Measurements from ENCODE around the gene ARHGAP4. TPM values are rescaled to one million over a fixed set of nuclear protein-coding genes. Genes with fewer than 3 reads are reported as not detected.

Gene ARHGAP4
- polyA plus RNA-seq, 3 donors from 2014 or later = 54.6 to 122 (median 75.7) TPM

DNA sequence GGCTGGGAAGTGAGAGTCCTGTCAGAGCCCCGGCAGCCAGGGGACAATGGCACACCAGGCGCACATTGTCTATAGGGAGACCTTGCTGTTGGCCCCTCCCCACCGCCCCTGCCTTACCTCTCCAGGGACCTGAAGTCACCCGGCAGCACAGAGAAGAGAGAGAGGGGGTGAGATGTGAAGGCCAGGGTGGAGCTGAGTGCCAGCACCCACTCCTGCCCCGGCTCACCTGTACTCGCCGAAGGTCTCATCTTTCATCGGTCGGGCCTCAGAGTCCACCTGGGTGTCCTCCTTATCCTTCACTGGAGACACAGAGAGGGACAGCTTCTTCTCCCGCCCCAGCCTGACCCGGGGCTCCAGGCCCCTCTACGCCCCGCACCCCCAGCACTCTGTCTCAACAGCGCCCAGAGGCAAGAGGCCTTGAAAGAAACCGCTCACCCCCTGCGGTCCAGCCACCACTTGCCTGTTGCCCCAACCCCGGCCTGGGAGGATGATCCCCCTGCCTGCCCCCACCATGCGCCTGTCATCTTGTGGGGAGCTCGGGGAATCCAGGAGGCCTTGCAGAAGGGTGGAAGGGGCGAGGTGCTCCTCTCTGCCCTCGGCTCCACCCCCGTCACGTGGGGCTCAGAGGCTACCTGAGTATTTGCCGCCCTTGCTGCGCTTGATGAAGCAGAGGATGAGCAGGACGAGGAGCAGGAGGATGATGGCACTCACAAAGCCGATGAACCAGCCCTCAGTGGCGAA lies 62.6 kb downstream of the ARHGAP4 start:
- H3K36me3 Mint-ChIP-seq = no peaks in the 10 kb centered on the region
- peaks cover 0 to 7% (median 5%) of the 10 kb centered on the region in 3 donors for H3K27me3 Mint-ChIP-seq (ENCODE audit: low read depth in 3 of 3)
- H3K4me1 Mint-ChIP-seq = no peaks in the 10 kb centered on the region
- no peak overlapping the region for H3K4me3 Mint-ChIP-seq
- H3K27ac Mint-ChIP-seq = no peak overlapping the region
- H3K9me3 Mint-ChIP-seq = no peaks in the 10 kb centered on the region
- no peak for DNase-seq

- Mint-ChIP-seq H3K4me1 (peaks cover 4 to 5% of the 10 kb centered on the region in 2 donors), H3K27me3 (ENCODE audit: low read depth in 3 of 3) (peaks cover 4 to 8% (median 7%) of the 10 kb centered on the region in 3 donors), H3K36me3 (no peaks in the 10 kb centered on the region), H3K4me3 (no peak overlapping the region), H3K27ac (no peak overlapping the region), H3K9me3 (no peaks in the 10 kb centered on the region)
- no peak for DNase-seq
Measured at GRCh38 chrX:153862369-153863250, 63.5 kb downstream of the ARHGAP4 start.

DNA sequence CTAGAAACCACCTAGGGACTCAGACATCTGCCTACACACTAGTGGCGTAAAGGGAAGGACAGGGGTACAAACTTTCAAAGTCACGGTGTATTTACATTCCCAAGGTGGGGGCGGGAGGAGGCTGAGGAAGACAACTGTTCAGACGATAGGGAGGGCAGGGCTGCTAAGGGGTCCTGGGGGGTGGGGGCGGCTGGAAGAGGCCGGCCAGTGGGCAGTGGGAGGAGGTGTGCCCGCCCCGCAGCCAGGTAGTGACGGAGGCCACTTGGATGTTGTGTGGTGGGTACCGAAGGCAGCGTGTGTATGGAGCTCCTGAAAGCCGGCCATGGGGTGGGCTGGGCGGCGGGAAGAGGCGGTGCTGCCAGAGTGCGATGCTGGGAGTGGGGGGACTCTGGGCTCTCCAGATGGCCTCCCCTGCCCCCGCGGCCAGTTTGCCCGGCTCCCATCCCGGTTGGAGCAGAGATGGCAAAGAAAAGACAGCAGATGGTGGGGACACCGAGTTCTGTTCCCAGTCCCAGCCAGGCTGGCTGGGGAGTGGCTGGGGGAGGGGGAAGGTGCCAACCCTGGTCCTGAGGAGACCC lies 64.2 kb downstream of the ARHGAP4 start:
- DNase-seq = no peak
- peaks cover 10 to 12% of the 10 kb centered on the region in 2 donors for H3K4me1 Mint-ChIP-seq
- no peak overlapping the region for H3K4me3 Mint-ChIP-seq
- no peaks in the 10 kb centered on the region for H3K36me3 Mint-ChIP-seq
- no peaks in the 10 kb centered on the region for H3K9me3 Mint-ChIP-seq
- H3K27me3 Mint-ChIP-seq (ENCODE audit: low read depth in 3 of 3) = peaks cover 7 to 12% (median 7%) of the 10 kb centered on the region in 3 donors
- no peak overlapping the region for H3K27ac Mint-ChIP-seq

GRCh38 chrX:153861151-153861550 lies 64.9 kb downstream of the ARHGAP4 start:
- Mint-ChIP-seq H3K9me3 (no peaks in the 10 kb centered on the region), H3K27me3 (ENCODE audit: low read depth in 3 of 3) (peaks cover 7 to 13% (median 9%) of the 10 kb centered on the region in 3 donors), H3K27ac (no peak overlapping the region), H3K4me3 (no peak overlapping the region), H3K36me3 (no peaks in the 10 kb centered on the region), H3K4me1 (peaks cover 17 to 19% of the 10 kb centered on the region in 2 donors)
- no peak for DNase-seq

Other genes starting within 250 kb of the ARHGAP4 start
- under 1 TPM in 2 of 3 donors, not detected in 1; 0.07 to 0.09 TPM for gene SLC6A8, start 238.3 kb downstream of the ARHGAP4 start, polyA plus RNA-seq
- gene BCAP31, start 201.9 kb downstream of the ARHGAP4 start, polyA plus RNA-seq = 100 to 1,000 TPM; 367 to 491 (median 373) TPM
- 1 to 10 TPM; 1.7 to 3.2 (median 2.0) TPM for gene ABCD1, start 201.4 kb downstream of the ARHGAP4 start, polyA plus RNA-seq
- gene PLXNB3, start 162.0 kb downstream of the ARHGAP4 start, polyA plus RNA-seq = not detected
- not detected for gene SRPK3, start 145.2 kb downstream of the ARHGAP4 start, polyA plus RNA-seq
- 100 to 1,000 TPM in 2 of 3 donors, 10 to 100 TPM in 1; 95.6 to 131 (median 118) TPM for gene IDH3G, start 131.9 kb downstream of the ARHGAP4 start, polyA plus RNA-seq
- gene SSR4, start 131.6 kb downstream of the ARHGAP4 start, polyA plus RNA-seq = 100 to 1,000 TPM; 535 to 803 (median 726) TPM
- 10 to 100 TPM in 1 of 3 donors, 1 to 10 TPM in 1, under 1 TPM in 1; 0.93 to 11.4 (median 6.1) TPM for gene PDZD4, start 95.7 kb downstream of the ARHGAP4 start, polyA plus RNA-seq
- gene L1CAM, start 40.1 kb downstream of the ARHGAP4 start, polyA plus RNA-seq = not detected
- gene AVPR2, start 21.6 kb downstream of the ARHGAP4 start, polyA plus RNA-seq = not detected
- 100 to 1,000 TPM in 2 of 3 donors, 10 to 100 TPM in 1; 70.6 to 126 (median 104) TPM for gene NAA10, start 8.8 kb upstream of the ARHGAP4 start, polyA plus RNA-seq
- 1 to 10 TPM in 1 of 3 donors, under 1 TPM in 1, not detected in 1; 0.93 to 3.1 TPM for gene RENBP, start 18.4 kb upstream of the ARHGAP4 start, polyA plus RNA-seq
- gene HCFC1, start 45.6 kb upstream of the ARHGAP4 start, polyA plus RNA-seq = 10 to 100 TPM in 1 of 3 donors, 1 to 10 TPM in 2; 1.0 to 14.6 (median 2.9) TPM
- gene TMEM187, start 46.5 kb upstream of the ARHGAP4 start, polyA plus RNA-seq = 10 to 100 TPM in 1 of 3 donors, 1 to 10 TPM in 2; 4.1 to 17.5 (median 5.2) TPM
- gene IRAK1, start 93.6 kb upstream of the ARHGAP4 start, polyA plus RNA-seq = 10 to 100 TPM; 39.0 to 81.9 (median 46.6) TPM
- gene MECP2, start 171.5 kb upstream of the ARHGAP4 start, polyA plus RNA-seq = 10 to 100 TPM; 11.4 to 31.5 (median 18.3) TPM
- gene OPN1LW, start 218.0 kb upstream of the ARHGAP4 start, polyA plus RNA-seq = not detected